Nephron progenitor cell (in vitro differentiated cells): Measurements from ENCODE around the gene TENT5C.

Experiments
- DNase-seq: peaks from one replicate; pipeline ENCODE4 v3.0.0; 2021
- H3K27ac Mint-ChIP-seq: 2 replicates; pipeline ENCODE4 v1.8.0; 2021; ENCODE audit warnings: mild to moderate bottlenecking, moderate library complexity, mixed read lengths
- H3K27me3 Mint-ChIP-seq: 2 replicates; pipeline ENCODE4 v1.8.0; 2021; ENCODE audit warnings: mild to moderate bottlenecking, low read depth, mixed read lengths; ENCODE audit not compliant: poor library complexity
- H3K36me3 Mint-ChIP-seq: 2 replicates; pipeline ENCODE4 v1.8.0; 2021; ENCODE audit warnings: low read depth, mixed read lengths
- H3K4me1 Mint-ChIP-seq: 2 replicates; pipeline ENCODE4 v1.8.0; 2021; ENCODE audit warnings: mixed read lengths
- H3K4me3 Mint-ChIP-seq: 2 replicates; pipeline ENCODE4 v1.8.0; 2021; ENCODE audit warnings: mild to moderate bottlenecking, moderate library complexity, mixed read lengths
- H3K9me3 Mint-ChIP-seq: 2 replicates; pipeline ENCODE4 v1.8.0; 2021; ENCODE audit warnings: mild to moderate bottlenecking, moderate library complexity, mixed read lengths
- TF ChIP-seq, protein P1 (sequence below): fragments of 200-600 bp; sonication (generic); IDR thresholded peaks from 2 replicates; pipeline ENCODE4 v1.5.0; 2021; ENCODE audit warnings: antibody characterized with exemption

TENT5C gene

DNA sequence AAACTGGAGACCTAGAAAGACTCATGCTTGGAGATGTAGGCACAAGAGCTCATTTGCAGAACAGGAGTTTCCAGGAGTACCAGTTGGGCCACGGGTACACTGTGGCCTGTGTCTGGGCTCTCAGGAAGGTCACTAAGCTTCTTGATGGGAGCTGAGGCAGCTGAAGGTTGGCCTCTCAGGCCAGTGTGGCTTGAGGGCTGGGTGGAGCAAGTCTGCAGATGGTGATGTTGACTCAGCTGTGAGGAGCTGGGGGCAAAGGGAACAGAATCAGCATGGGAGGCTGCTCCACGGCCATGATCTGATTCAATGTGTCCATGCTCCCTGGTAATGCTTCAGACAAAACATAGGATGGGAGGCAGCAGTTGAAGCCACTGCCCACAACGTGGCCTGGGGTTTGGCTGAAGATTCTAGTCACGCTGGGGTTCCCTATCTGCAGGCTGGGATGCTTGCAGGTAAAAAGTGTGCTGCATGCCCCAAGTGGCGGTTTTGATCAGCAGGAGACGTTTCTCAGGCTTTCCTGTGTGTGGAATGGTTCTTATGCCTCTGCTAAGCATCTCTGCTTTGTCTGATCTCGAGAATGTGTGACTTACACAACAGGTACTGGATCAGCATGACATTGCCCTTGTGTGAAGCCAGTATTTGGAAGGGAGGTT, 15.4 kb upstream of the TENT5C start:
- Mint-ChIP-seq H3K9me3 (no peaks in the 10 kb centered on the region), H3K36me3 (no peaks in the 10 kb centered on the region), H3K27me3 (no peaks in the 10 kb centered on the region), H3K4me1 (peaks cover 6% of the 10 kb centered on the region), H3K27ac (no peak overlapping the region), H3K4me3 (no peak overlapping the region)
- TF ChIP-seq, protein P1, sequence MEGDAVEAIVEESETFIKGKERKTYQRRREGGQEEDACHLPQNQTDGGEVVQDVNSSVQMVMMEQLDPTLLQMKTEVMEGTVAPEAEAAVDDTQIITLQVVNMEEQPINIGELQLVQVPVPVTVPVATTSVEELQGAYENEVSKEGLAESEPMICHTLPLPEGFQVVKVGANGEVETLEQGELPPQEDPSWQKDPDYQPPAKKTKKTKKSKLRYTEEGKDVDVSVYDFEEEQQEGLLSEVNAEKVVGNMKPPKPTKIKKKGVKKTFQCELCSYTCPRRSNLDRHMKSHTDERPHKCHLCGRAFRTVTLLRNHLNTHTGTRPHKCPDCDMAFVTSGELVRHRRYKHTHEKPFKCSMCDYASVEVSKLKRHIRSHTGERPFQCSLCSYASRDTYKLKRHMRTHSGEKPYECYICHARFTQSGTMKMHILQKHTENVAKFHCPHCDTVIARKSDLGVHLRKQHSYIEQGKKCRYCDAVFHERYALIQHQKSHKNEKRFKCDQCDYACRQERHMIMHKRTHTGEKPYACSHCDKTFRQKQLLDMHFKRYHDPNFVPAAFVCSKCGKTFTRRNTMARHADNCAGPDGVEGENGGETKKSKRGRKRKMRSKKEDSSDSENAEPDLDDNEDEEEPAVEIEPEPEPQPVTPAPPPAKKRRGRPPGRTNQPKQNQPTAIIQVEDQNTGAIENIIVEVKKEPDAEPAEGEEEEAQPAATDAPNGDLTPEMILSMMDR: no peak
- no peak for DNase-seq

DNA sequence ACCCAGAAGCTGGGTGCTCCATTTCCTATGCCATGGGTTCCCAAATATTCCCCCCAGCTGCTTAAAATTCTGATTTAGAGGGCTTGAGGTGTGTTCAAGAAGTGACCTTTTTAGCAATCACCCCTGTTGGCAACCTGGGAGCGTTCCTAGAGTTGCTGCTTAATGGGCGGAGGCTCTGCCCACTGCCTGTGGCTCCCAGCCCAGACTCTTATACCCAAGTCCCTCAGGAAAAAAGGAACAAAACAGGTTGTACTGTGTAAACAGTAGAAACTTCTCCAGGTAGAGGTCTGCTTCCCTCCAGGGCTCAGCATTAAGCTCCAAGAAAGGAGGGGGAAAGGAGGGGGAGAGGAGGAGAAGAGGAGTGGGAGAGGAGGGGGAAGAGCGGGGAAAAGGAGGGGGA, 14.6 kb upstream of the TENT5C start:
- H3K9me3 Mint-ChIP-seq: no peaks in the 10 kb centered on the region
- DNase-seq: no peak
- H3K27me3 Mint-ChIP-seq: peaks cover 2% of the 10 kb centered on the region
- no peak overlapping the region for H3K4me3 Mint-ChIP-seq
- H3K4me1 Mint-ChIP-seq: peaks cover 6% of the 10 kb centered on the region
- H3K27ac Mint-ChIP-seq: no peak overlapping the region
- TF ChIP-seq, protein P1: no peak
- no peaks in the 10 kb centered on the region for H3K36me3 Mint-ChIP-seq

DNA sequence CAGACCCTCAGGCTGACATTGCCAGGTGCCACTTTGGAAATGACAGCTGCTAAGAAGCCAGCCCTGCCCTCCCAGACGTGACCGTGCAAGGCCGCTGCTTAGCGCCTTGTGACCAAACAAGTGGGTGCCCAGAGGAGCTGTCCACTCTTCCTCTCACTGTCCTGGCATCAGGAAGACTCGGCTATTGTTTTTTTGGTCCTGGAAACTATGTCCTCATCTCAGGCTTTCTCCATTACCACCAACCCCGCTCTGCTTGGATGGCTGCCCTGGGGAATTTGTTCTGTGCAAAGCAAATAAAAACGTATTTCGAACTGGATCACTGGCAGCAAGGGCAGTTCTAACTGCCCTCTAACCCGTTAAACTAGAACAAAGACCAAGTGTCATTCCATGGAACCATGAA, 13.7 kb upstream of the TENT5C start:
- no peak for DNase-seq
- Mint-ChIP-seq H3K27ac (peak overlapping the region; percentile 81), H3K9me3 (no peaks in the 10 kb centered on the region), H3K4me3 (no peak overlapping the region), H3K4me1 (peaks cover 6% of the 10 kb centered on the region), H3K27me3 (peaks cover 4% of the 10 kb centered on the region), H3K36me3 (no peaks in the 10 kb centered on the region)
- TF ChIP-seq, protein P1: no peak

DNA sequence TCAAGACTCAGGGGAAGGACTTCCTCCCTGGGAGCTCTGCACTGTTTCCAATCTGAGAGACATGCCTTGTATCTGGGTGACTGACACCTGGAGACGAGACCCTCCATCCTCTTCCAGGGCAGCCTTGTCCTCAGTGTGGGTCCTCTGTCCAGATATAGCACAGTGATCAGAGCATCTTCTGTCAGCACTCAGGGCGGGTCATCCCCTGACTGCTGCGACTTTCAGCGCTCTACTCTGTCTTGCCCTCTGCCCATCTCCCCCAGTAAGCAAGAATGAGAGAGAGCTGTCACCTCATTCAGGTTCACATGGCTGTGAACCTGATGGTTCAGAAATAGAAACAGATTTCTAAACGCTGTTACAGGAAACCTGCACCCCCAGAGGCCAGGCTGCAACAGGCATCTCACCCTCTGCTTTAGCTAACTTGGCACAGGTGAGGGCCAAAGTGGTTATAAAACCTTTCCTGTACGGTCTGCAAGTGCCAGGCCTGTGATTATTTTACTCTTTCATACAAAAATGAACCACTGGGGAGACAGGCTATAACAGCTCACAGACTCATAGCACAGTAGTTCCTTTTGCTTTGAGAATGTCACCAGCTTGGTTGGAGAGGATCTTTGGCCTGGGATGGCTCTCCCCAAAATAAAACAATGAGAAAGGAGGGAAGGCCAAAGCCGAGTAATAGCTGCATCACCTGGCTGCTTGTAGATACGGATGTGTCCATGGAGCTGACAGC, 11.4 kb upstream of the TENT5C start:
- no peak overlapping the region for H3K4me3 Mint-ChIP-seq
- no peak for DNase-seq
- TF ChIP-seq, protein P1: no peak
- no peaks in the 10 kb centered on the region for H3K36me3 Mint-ChIP-seq
- H3K4me1 Mint-ChIP-seq: peaks cover 6% of the 10 kb centered on the region
- H3K9me3 Mint-ChIP-seq: no peaks in the 10 kb centered on the region
- H3K27ac Mint-ChIP-seq: no peak overlapping the region
- peaks cover 6% of the 10 kb centered on the region for H3K27me3 Mint-ChIP-seq

DNA sequence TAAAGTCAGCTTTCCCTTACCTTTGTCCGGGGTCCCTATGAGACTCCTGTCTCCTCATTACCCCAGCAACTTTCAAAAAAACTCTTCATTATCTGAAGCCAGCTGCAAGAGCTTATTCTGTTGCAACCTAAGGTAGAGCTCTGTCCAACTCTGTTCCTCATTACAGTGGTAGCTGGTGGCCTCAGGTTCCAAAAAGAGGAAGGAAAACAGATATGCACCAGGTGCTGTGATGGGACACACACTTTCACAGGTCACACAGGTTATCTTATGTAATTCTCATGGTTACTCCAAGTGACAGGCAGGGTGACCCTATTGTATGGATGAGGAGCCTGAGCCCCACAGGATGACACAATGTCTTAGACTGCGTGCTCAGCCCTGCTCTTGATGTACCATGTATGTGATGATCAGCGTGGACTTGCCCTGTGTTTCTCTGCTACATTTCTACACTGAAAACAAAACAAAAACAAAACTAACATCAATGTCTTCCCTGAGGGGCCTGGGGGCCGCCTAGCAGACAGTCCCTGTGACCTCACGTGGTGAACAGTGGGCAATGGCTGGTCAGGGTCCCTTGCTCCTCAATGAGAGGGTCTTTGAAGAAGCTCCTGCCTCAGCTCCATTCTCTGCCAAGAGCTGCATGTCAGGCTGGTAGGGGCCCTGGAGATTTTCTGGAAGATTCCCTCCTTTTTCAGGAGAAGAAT, 9.7 kb upstream of the TENT5C start:
- no peaks in the 10 kb centered on the region for H3K9me3 Mint-ChIP-seq
- H3K36me3 Mint-ChIP-seq: no peaks in the 10 kb centered on the region
- no peaks in the 10 kb centered on the region for H3K4me1 Mint-ChIP-seq
- DNase-seq: no peak
- H3K27ac Mint-ChIP-seq: no peak overlapping the region
- TF ChIP-seq, protein P1: no peak
- H3K27me3 Mint-ChIP-seq: peaks cover 7% of the 10 kb centered on the region
- no peak overlapping the region for H3K4me3 Mint-ChIP-seq
